ENCODE data around the gene CBX2. TPM values are rescaled to one million over a fixed set of nuclear protein-coding genes. Genes with fewer than 3 reads are reported as not detected.

The CBX2 gene
- total and polyA plus RNA-seq, 2 donors (not counting 1 experiment from before 2014, with no cell fraction given): 0.77 to 0.83 TPM

- Histone ChIP-seq H3K36me3 (ENCODE audit: control insufficient read depth, insufficient read depth, low read length) (no peaks in the 10 kb centered on the region), H4K20me1 (ENCODE audit: control insufficient read depth, extremely low read depth, insufficient read depth, low read length) (no peaks in the 10 kb centered on the region), H3K79me2 (ENCODE audit: control insufficient read depth, insufficient read depth, low read length) (no peaks in the 10 kb centered on the region), H2AFZ (ENCODE audit: low read length) (no peak overlapping the region), H3K4me2 (ENCODE audit: extremely low read depth, insufficient read depth, low read length) (no peak overlapping the region), H3K9me3 (ENCODE audit: control insufficient read depth, insufficient read depth, low read depth, low read length) (no peaks in the 10 kb centered on the region), H3K27me3 (ENCODE audit: control insufficient read depth, insufficient read depth, low read length) (peaks cover 3% of the 10 kb centered on the region), H3K9ac (ENCODE audit: insufficient read depth, low read length) (no peak overlapping the region), H3K4me3 (replicated peaks in 1 of 4; ENCODE audit: control extremely low read depth in 1 of 4, insufficient read depth in 1 of 4, low read depth in 3 of 4, low read length in 4 of 4) (no peak overlapping the region), H3K27ac (ENCODE audit: insufficient read depth, low read length) (no peak overlapping the region), H3K4me1 (ENCODE audit: control insufficient read depth, extremely low read depth, insufficient read depth, low read length) (no peaks in the 10 kb centered on the region)
- no peak for DNase-seq (ENCODE audit: low read depth in 2 of 2)
- no peak for TF ChIP-seq EZH2 (IDR thresholded peaks at IDR 0.05; ENCODE audit: low read length, missing control alignments)
- no peak for TF ChIP-seq CTCF (conservative IDR thresholded peaks at IDR 0.05 in 1 of 2, IDR thresholded peaks at IDR 0.05 in 1 of 2; ENCODE audit: low read depth in 1 of 2, low read length in 2 of 2)
These were observed 39.9 kb upstream of the CBX2 start for GRCh38 chr17:79737922-79738578.

- H3K27me3 ChIP-seq (ENCODE audit: control insufficient read depth, insufficient read depth, low read length): peaks cover 3% of the 10 kb centered on the region
- H3K4me1 ChIP-seq (ENCODE audit: control insufficient read depth, extremely low read depth, insufficient read depth, low read length): no peaks in the 10 kb centered on the region
- H3K4me2 ChIP-seq (ENCODE audit: extremely low read depth, insufficient read depth, low read length): no peak overlapping the region
- no peaks in the 10 kb centered on the region for H3K79me2 ChIP-seq (ENCODE audit: control insufficient read depth, insufficient read depth, low read length)
- H2AFZ ChIP-seq (ENCODE audit: low read length): no peak overlapping the region
- no peak overlapping the region for H3K4me3 ChIP-seq (replicated peaks in 1 of 4; ENCODE audit: control extremely low read depth in 1 of 4, insufficient read depth in 1 of 4, low read depth in 3 of 4, low read length in 4 of 4)
- H3K27ac ChIP-seq (ENCODE audit: insufficient read depth, low read length): no peak overlapping the region
- no peak for TF ChIP-seq CTCF (conservative IDR thresholded peaks at IDR 0.05 in 1 of 2, IDR thresholded peaks at IDR 0.05 in 1 of 2; ENCODE audit: low read depth in 1 of 2, low read length in 2 of 2)
- no peaks in the 10 kb centered on the region for H3K36me3 ChIP-seq (ENCODE audit: control insufficient read depth, insufficient read depth, low read length)
- H4K20me1 ChIP-seq (ENCODE audit: control insufficient read depth, extremely low read depth, insufficient read depth, low read length): no peaks in the 10 kb centered on the region
- no peak for DNase-seq (ENCODE audit: low read depth in 2 of 2)
- H3K9me3 ChIP-seq (ENCODE audit: control insufficient read depth, insufficient read depth, low read depth, low read length): no peaks in the 10 kb centered on the region
- no peak overlapping the region for H3K9ac ChIP-seq (ENCODE audit: insufficient read depth, low read length)
These were observed 39.3 kb upstream of the CBX2 start for GRCh38 chr17:79738643-79739042.

- peaks cover 3% of the 10 kb centered on the region for H3K27me3 ChIP-seq (ENCODE audit: control insufficient read depth, insufficient read depth, low read length)
- no peaks in the 10 kb centered on the region for H3K36me3 ChIP-seq (ENCODE audit: control insufficient read depth, insufficient read depth, low read length)
- no peak overlapping the region for H3K9ac ChIP-seq (ENCODE audit: insufficient read depth, low read length)
- H3K9me3 ChIP-seq (ENCODE audit: control insufficient read depth, insufficient read depth, low read depth, low read length): no peaks in the 10 kb centered on the region
- DNase-seq (ENCODE audit: low read depth in 2 of 2): peak in 1 of 2 donors; percentile 48
- H3K27ac ChIP-seq (ENCODE audit: insufficient read depth, low read length): no peak overlapping the region
- TF ChIP-seq CTCF (conservative IDR thresholded peaks at IDR 0.05 in 1 of 2, IDR thresholded peaks at IDR 0.05 in 1 of 2; ENCODE audit: low read depth in 1 of 2, low read length in 2 of 2) (no peak), EZH2 (IDR thresholded peaks at IDR 0.05; ENCODE audit: low read length, missing control alignments) (no peak)
- H2AFZ ChIP-seq (ENCODE audit: low read length): no peak overlapping the region
- no peak overlapping the region for H3K4me2 ChIP-seq (ENCODE audit: extremely low read depth, insufficient read depth, low read length)
- no peaks in the 10 kb centered on the region for H3K79me2 ChIP-seq (ENCODE audit: control insufficient read depth, insufficient read depth, low read length)
- H3K4me3 ChIP-seq (replicated peaks in 1 of 4; ENCODE audit: control extremely low read depth in 1 of 4, insufficient read depth in 1 of 4, low read depth in 3 of 4, low read length in 4 of 4): no peak overlapping the region
- H4K20me1 ChIP-seq (ENCODE audit: control insufficient read depth, extremely low read depth, insufficient read depth, low read length): no peaks in the 10 kb centered on the region
- no peaks in the 10 kb centered on the region for H3K4me1 ChIP-seq (ENCODE audit: control insufficient read depth, extremely low read depth, insufficient read depth, low read length)
These were observed 38.5 kb upstream of the CBX2 start for GRCh38 chr17:79739148-79740062.

All from fibroblast of lung (primary cell).